DOHH2 (cell line): Measurements from ENCODE around the gene TOR4A.

Experiments
- H3F3A ChIP-seq: fragments of 200-600 bp; sonication (generic), shearing (Covaris generic); 2 replicates; pipeline ENCODE4 v1.6.0; 2016; ENCODE audit warnings: antibody characterized with exemption, mild to moderate bottlenecking; ENCODE audit not compliant: control insufficient read depth, insufficient read depth
- H3K27ac ChIP-seq: fragments of 200-600 bp; sonication (generic); 2 replicates; pipeline ENCODE4 v1.5.1; 2014; ENCODE audit warnings: low read depth, mild to moderate bottlenecking, low read length, moderate library complexity
- H3K27me3 ChIP-seq: fragments of 200-600 bp; sonication (generic); 2 replicates; pipeline ENCODE4 v1.6.1; 2014; ENCODE audit warnings: mild to moderate bottlenecking, low read length, mixed read lengths; ENCODE audit not compliant: control insufficient read depth
- H3K36me3 ChIP-seq: fragments of 200-600 bp; sonication (generic); 2 replicates; pipeline ENCODE4 v1.6.1; 2014; ENCODE audit warnings: mild to moderate bottlenecking, low read length, moderate library complexity, mixed read lengths; ENCODE audit not compliant: control insufficient read depth
- H3K4me1 ChIP-seq: fragments of 200-600 bp; sonication (generic); 2 replicates; pipeline ENCODE4 v1.6.1; 2014; ENCODE audit warnings: mild to moderate bottlenecking, low read length, mixed read lengths; ENCODE audit not compliant: control insufficient read depth
- H3K4me2 ChIP-seq: fragments of 200-600 bp; sonication (generic); 2 replicates; pipeline ENCODE4 v1.6.0; 2014; ENCODE audit warnings: mild to moderate bottlenecking, low read length, moderate library complexity
- H3K4me3 ChIP-seq: fragments of 200-600 bp; sonication (generic); 2 replicates; pipeline ENCODE4 v1.5.1; 2014; ENCODE audit warnings: mild to moderate bottlenecking, low read length, mixed read lengths
- H3K79me2 ChIP-seq: fragments of 200-600 bp; sonication (generic); 2 replicates; pipeline ENCODE4 v1.6.1; 2014; ENCODE audit warnings: mild to moderate bottlenecking, low read length, mixed read lengths; ENCODE audit not compliant: control insufficient read depth
- H3K9me2 ChIP-seq: fragments of 200-600 bp; sonication (generic); replicated peaks from 2 replicates; pipeline ENCODE4 v1.6.1; 2014; ENCODE audit warnings: mild to moderate bottlenecking, low read length, mixed read lengths; ENCODE audit not compliant: control insufficient read depth
- H3K9me3 ChIP-seq: fragments of 200-600 bp; sonication (generic); 2 replicates; pipeline ENCODE4 v1.6.1; 2014; ENCODE audit warnings: antibody characterized with exemption, low read length, mixed read lengths; ENCODE audit not compliant: control insufficient read depth, insufficient read depth
- H4K20me1 ChIP-seq: fragments of 200-600 bp; sonication (generic); 2 replicates; pipeline ENCODE4 v1.6.0; 2014; ENCODE audit warnings: low read depth, mild to moderate bottlenecking, antibody characterized with exemption, low read length, moderate library complexity; ENCODE audit not compliant: control insufficient read depth, insufficient read depth
- EZH2phosphoT487 ChIP-seq: fragments of 200-600 bp; sonication (generic); IDR thresholded peaks from 2 replicates; pipeline ENCODE4 v1.6.1; 2017; ENCODE audit warnings: borderline replicate concordance, mild to moderate bottlenecking, antibody characterized with exemption, low read length, moderate library complexity, mixed read lengths
- TF ChIP-seq, protein P1 (sequence below): fragments of 200-600 bp; sonication (generic); IDR thresholded peaks from one replicate; pipeline ENCODE4 v1.5.1; 2014; ENCODE audit warnings: antibody characterized with exemption, mild to moderate bottlenecking, low read depth, low read length; ENCODE audit not compliant: poor library complexity, severe bottlenecking

Gene TOR4A

GRCh38 chr9:137323531-137324331, 46.2 kb downstream of the TOR4A start:
- H3K79me2 ChIP-seq, result no peaks in the 10 kb centered on the region
- H3K9me3 ChIP-seq, result no peaks in the 10 kb centered on the region
- H3F3A ChIP-seq, result peaks cover 9% of the 10 kb centered on the region
- no peak overlapping the region for H3K27ac ChIP-seq
- no peaks in the 10 kb centered on the region for H3K9me2 ChIP-seq
- H4K20me1 ChIP-seq, result no peaks in the 10 kb centered on the region
- TF ChIP-seq, protein P1, sequence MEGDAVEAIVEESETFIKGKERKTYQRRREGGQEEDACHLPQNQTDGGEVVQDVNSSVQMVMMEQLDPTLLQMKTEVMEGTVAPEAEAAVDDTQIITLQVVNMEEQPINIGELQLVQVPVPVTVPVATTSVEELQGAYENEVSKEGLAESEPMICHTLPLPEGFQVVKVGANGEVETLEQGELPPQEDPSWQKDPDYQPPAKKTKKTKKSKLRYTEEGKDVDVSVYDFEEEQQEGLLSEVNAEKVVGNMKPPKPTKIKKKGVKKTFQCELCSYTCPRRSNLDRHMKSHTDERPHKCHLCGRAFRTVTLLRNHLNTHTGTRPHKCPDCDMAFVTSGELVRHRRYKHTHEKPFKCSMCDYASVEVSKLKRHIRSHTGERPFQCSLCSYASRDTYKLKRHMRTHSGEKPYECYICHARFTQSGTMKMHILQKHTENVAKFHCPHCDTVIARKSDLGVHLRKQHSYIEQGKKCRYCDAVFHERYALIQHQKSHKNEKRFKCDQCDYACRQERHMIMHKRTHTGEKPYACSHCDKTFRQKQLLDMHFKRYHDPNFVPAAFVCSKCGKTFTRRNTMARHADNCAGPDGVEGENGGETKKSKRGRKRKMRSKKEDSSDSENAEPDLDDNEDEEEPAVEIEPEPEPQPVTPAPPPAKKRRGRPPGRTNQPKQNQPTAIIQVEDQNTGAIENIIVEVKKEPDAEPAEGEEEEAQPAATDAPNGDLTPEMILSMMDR, result no peak
- TF ChIP-seq EZH2phosphoT487, result no peak
- H3K36me3 ChIP-seq, result no peaks in the 10 kb centered on the region
- H3K4me2 ChIP-seq, result no peak overlapping the region
- H3K4me1 ChIP-seq, result peaks cover 40% of the 10 kb centered on the region
- H3K4me3 ChIP-seq, result no peak overlapping the region
- H3K27me3 ChIP-seq, result peaks cover 5% of the 10 kb centered on the region

- no peaks in the 10 kb centered on the region for H3K9me3 ChIP-seq
- no peaks in the 10 kb centered on the region for H4K20me1 ChIP-seq
- no peaks in the 10 kb centered on the region for H3K9me2 ChIP-seq
- H3F3A ChIP-seq, result peaks cover 9% of the 10 kb centered on the region
- H3K27me3 ChIP-seq, result peaks cover 5% of the 10 kb centered on the region
- H3K4me2 ChIP-seq, result no peak overlapping the region
- no peaks in the 10 kb centered on the region for H3K79me2 ChIP-seq
- H3K36me3 ChIP-seq, result no peaks in the 10 kb centered on the region
- H3K4me3 ChIP-seq, result no peak overlapping the region
- peaks cover 34% of the 10 kb centered on the region for H3K4me1 ChIP-seq
- no peak for TF ChIP-seq EZH2phosphoT487
- TF ChIP-seq, protein P1, result no peak
- H3K27ac ChIP-seq, result no peak overlapping the region
These were observed 47.6 kb downstream of the TOR4A start for GRCh38 chr9:137325124-137325523.

GRCh38 chr9:137325799-137326198, 48.3 kb downstream of the TOR4A start:
- Histone ChIP-seq H3K9me3 (no peaks in the 10 kb centered on the region), H3F3A (peaks cover 9% of the 10 kb centered on the region), H3K27ac (peak overlapping the region; percentile 58), H3K4me3 (peak overlapping the region; percentile 59), H3K27me3 (peaks cover 5% of the 10 kb centered on the region), H3K4me2 (peak overlapping the region; percentile 62), H3K79me2 (no peaks in the 10 kb centered on the region), H4K20me1 (no peaks in the 10 kb centered on the region), H3K36me3 (no peaks in the 10 kb centered on the region), H3K4me1 (peaks cover 28% of the 10 kb centered on the region), H3K9me2 (no peaks in the 10 kb centered on the region)
- TF ChIP-seq EZH2phosphoT487, result no peak
- TF ChIP-seq, protein P1, result no peak
